ENCODE results near the gene AUTS2.
A peak's percentile ranks its signal among the peaks of the same experiment; 100 is the strongest.

AUTS2 gene

GRCh38 chr7:70239918-70240317, 641.6 kb downstream of the AUTS2 start:
- H3K27ac ChIP-seq = no peak overlapping the region; the same call in 1 of the 2 replicates
- TF ChIP-seq CTCF (IDR thresholded peaks at IDR 0.05; ENCODE audit: low read depth, low read length) = no peak
- no peaks in the 10 kb centered on the region for H3K27me3 ChIP-seq (ENCODE audit: insufficient read depth, low read depth, severe bottlenecking)
- no peak overlapping the region for H3K4me3 ChIP-seq (ENCODE audit: low read depth, low read length)
- DNase-seq = peak; percentile 56
- H3K9me3 ChIP-seq (ENCODE audit: severe bottlenecking) = no peaks in the 10 kb centered on the region
- no peaks in the 10 kb centered on the region for H3K36me3 ChIP-seq

GRCh38 chr7:70240873-70241272, 642.6 kb downstream of the AUTS2 start:
- H3K9me3 ChIP-seq (ENCODE audit: severe bottlenecking) = no peaks in the 10 kb centered on the region
- no peak for TF ChIP-seq CTCF (IDR thresholded peaks at IDR 0.05; ENCODE audit: low read depth, low read length)
- DNase-seq = no peak
- H3K27me3 ChIP-seq (ENCODE audit: insufficient read depth, low read depth, severe bottlenecking) = no peaks in the 10 kb centered on the region
- H3K36me3 ChIP-seq = no peaks in the 10 kb centered on the region
- H3K27ac ChIP-seq = no peak overlapping the region
- no peak overlapping the region for H3K4me3 ChIP-seq (ENCODE audit: low read depth, low read length)

GRCh38 chr7:70241536-70242175, 643.4 kb downstream of the AUTS2 start:
- TF ChIP-seq CTCF (IDR thresholded peaks at IDR 0.05; ENCODE audit: low read depth, low read length) = no peak
- Histone ChIP-seq H3K9me3 (ENCODE audit: severe bottlenecking) (no peaks in the 10 kb centered on the region), H3K36me3 (no peaks in the 10 kb centered on the region), H3K4me3 (ENCODE audit: low read depth, low read length) (no peak overlapping the region), H3K27ac (no peak overlapping the region), H3K27me3 (ENCODE audit: insufficient read depth, low read depth, severe bottlenecking) (no peaks in the 10 kb centered on the region)
- DNase-seq = no peak

- Histone ChIP-seq H3K9me3 (ENCODE audit: severe bottlenecking) (no peaks in the 10 kb centered on the region), H3K4me3 (ENCODE audit: low read depth, low read length) (no peak overlapping the region), H3K27ac (no peak overlapping the region), H3K27me3 (ENCODE audit: insufficient read depth, low read depth, severe bottlenecking) (no peaks in the 10 kb centered on the region), H3K36me3 (no peaks in the 10 kb centered on the region)
- no peak for TF ChIP-seq CTCF (IDR thresholded peaks at IDR 0.05; ENCODE audit: low read depth, low read length)
- DNase-seq = no peak
Observed at GRCh38 chr7:70242826-70243225, 644.6 kb downstream of the AUTS2 start.

- H3K36me3 ChIP-seq = no peaks in the 10 kb centered on the region
- H3K27ac ChIP-seq = no peak overlapping the region
- no peak overlapping the region for H3K4me3 ChIP-seq (ENCODE audit: low read depth, low read length)
- no peak for TF ChIP-seq CTCF (IDR thresholded peaks at IDR 0.05; ENCODE audit: low read depth, low read length)
- DNase-seq = no peak
- no peaks in the 10 kb centered on the region for H3K9me3 ChIP-seq (ENCODE audit: severe bottlenecking)
- no peaks in the 10 kb centered on the region for H3K27me3 ChIP-seq (ENCODE audit: insufficient read depth, low read depth, severe bottlenecking)
Observed at GRCh38 chr7:70243443-70243842, 645.2 kb downstream of the AUTS2 start.

GRCh38 chr7:70257921-70258320, 659.6 kb downstream of the AUTS2 start:
- TF ChIP-seq CTCF (IDR thresholded peaks at IDR 0.05; ENCODE audit: low read depth, low read length) = no peak
- Histone ChIP-seq H3K4me3 (ENCODE audit: low read depth, low read length) (no peak overlapping the region), H3K9me3 (ENCODE audit: severe bottlenecking) (no peaks in the 10 kb centered on the region), H3K27ac (no peak overlapping the region), H3K36me3 (no peaks in the 10 kb centered on the region), H3K27me3 (ENCODE audit: insufficient read depth, low read depth, severe bottlenecking) (no peaks in the 10 kb centered on the region)
- DNase-seq = no peak
